Neural cell (in vitro differentiated cells): ENCODE results near the gene MAN2B2.

Experiments
- EP300 ChIP-seq: fragments of 450-650 bp; conservative IDR thresholded peaks from 2 replicates; pipeline ENCODE4 v1.6.1; 2014; ENCODE audit warnings: antibody characterized with exemption, mild to moderate bottlenecking, moderate library complexity; ENCODE audit not compliant: poor library complexity, severe bottlenecking
- POLR2AphosphoS5 ChIP-seq: IDR thresholded peaks from 2 replicates; pipeline ENCODE4 v1.6.1; 2012
- RAD21 ChIP-seq: fragments of 450-650 bp; conservative IDR thresholded peaks from 2 replicates; pipeline ENCODE4 v1.6.1; 2014; ENCODE audit warnings: antibody characterized with exemption, mild to moderate bottlenecking, moderate library complexity
- TF ChIP-seq, protein P1 (sequence below): fragments of 450-650 bp; IDR thresholded peaks from 2 replicates; pipeline ENCODE4 v1.5.1; 2014; ENCODE audit warnings: antibody characterized with exemption, mild to moderate bottlenecking, moderate library complexity; ENCODE audit not compliant: poor library complexity, severe bottlenecking

DNA sequence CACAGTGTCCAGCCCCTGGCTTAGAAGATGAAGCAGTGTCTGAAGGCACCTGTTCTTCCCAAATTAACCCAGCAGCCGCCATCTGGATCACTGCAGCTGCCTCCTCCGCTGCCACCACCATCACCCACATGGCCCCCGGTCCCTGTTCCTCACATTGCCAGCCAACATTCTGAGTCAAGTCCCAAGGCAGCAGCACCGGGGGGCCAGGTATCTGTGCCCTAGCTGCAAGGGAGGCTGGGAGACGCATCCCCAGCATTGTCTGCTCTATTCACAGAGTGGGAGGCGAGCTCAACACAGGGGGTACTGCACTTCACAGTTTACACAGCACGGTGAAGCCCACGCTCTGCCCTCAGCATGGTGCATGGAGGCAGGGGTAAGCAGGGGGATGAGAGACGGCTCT is 42.3 kb upstream of the MAN2B2 start:
- TF ChIP-seq, protein P1, sequence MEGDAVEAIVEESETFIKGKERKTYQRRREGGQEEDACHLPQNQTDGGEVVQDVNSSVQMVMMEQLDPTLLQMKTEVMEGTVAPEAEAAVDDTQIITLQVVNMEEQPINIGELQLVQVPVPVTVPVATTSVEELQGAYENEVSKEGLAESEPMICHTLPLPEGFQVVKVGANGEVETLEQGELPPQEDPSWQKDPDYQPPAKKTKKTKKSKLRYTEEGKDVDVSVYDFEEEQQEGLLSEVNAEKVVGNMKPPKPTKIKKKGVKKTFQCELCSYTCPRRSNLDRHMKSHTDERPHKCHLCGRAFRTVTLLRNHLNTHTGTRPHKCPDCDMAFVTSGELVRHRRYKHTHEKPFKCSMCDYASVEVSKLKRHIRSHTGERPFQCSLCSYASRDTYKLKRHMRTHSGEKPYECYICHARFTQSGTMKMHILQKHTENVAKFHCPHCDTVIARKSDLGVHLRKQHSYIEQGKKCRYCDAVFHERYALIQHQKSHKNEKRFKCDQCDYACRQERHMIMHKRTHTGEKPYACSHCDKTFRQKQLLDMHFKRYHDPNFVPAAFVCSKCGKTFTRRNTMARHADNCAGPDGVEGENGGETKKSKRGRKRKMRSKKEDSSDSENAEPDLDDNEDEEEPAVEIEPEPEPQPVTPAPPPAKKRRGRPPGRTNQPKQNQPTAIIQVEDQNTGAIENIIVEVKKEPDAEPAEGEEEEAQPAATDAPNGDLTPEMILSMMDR: no peak
- TF ChIP-seq EP300 (no peak), RAD21 (no peak), POLR2AphosphoS5 (no peak)
